ENCODE data around the gene WHRN. TPM values are rescaled to one million over a fixed set of nuclear protein-coding genes. Genes with fewer than 3 reads are reported as not detected.

The WHRN gene
- total RNA-seq, 2 experiments from 2014 or later: 9.6 to 9.9 TPM

DNA sequence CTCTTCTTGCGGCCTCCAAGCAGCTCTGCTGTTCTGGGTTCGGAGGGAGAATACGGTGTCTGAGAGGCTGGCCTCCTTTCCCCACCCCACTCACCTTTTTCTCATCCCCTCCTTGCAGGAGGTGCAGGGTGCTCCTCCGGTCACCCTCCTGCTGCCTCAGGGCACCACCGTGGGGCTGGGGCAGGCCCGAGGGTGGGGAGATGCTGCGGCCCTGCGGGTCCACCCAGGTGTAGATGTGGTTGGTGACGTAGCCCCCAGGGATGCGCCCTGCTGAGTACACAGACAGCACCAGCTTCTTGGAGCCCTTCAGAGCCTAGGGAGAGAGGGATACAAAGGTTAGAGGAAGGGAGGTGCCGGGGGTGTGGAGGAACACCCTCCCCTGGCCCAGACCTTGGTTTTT, 26.8 kb downstream of the WHRN start:
- CTCF ChIA-PET: no interaction called here
- POLR2A ChIA-PET: no interaction called here

DNA sequence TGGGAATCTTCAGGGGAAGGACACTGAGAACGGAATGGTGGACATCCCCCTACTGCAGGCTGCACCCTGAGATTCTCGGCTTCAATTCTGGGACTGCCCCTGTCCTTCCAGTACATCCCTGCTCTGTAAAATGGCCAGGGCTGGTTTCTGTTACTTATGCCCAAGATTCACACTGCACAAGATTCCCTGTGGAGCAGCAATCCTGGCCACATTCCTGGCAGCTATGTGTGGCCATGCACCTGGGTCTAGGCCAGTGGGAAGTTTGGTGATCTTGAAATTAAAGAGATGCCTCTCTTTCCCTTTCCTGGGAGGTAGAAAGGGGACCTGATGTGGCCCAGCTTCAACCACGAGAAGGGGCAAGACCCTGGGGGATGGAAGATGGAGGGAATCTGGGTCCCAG, 27.6 kb downstream of the WHRN start:
- ChIA-PET CTCF (no interaction called here), POLR2A (no interaction called here)

DNA sequence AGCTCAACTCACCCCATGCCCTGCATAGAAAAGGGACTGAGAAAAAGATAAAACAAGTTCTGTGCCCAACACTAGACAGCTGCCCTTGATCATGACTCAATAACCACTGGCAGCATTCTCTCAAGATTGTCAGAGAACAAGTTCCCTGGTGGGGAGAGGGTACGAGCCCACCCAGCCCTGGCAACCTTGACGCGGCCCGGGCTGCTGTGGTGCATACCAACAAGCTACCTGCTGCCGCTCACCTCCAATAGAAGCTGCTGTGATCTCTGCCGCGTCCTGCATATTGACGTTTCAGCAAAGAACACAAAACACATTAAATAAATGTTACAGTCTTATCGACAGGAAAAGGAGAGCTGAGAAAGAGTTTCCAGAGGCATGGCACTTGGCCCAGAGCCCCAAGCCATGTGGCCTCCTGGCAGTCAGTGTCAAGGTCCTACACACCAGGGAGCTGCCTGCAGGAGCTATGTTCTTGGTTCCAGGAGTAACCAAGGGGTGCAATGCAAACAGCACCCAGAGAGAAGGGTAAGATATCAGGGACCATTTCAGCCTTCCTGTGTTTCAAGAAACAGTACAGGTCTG, 28.3 kb downstream of the WHRN start:
- CTCF ChIA-PET: no interaction called here
- POLR2A ChIA-PET: no interaction called here

DNA sequence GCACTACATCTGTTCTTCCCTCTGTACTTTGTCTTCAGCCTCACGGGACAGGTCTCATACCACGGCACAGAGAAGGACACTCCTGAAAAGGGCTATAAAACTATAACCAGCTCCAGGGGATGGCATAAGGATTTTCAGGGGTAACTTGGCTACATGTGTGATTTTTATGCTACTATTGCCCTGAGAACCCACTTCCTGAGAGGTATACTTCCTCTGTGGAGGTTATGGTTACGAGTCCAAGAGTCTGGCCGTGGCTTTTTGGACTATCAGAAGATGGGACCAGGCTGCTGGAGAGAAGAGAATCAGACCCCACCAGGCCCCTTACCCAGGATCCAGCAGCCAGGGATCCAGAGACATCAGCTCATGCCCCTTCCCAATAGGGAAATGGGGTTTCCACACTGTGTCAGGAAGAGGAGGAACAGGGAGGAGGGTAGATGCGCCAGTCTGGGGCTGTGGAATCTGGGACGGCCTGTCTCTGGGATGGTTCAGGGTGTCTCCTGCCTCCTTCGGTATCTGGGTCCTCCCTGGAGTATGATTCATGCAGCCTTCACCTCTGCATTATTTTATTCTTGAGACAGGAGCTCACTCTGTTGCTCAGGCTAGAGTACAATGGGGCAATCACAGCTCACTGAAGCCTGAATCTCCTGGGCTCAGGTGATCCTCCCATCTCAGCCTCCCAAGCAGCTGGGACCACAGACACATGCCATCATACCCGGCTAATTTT, 29.7 kb downstream of the WHRN start:
- ChIA-PET CTCF (interaction anchor here (1.1 kb wide), 1 partner anchor 12 kb away, joined by 3 read pairs; no protein-coding TSS in a partner anchor), POLR2A (no interaction called here)

DNA sequence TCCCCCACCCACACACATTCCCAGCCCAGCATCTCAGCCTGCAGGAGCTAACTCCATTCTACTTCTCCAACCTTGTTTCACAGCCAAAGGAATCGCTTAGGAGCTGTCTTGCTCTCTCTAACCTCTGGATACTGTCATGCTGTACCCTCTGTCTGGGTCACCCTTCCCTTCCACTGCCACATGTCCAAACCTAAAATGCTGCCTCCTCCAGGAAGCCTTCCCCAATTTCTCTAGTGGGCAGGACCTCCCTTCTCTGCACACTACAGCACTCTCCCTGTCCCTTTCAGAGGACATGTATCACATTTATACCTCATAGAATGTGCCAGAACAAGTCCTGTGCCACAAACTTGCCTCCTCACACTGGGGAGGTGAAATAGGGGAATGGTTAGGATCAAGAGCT, 30.8 kb downstream of the WHRN start:
- POLR2A ChIA-PET: no interaction called here
- CTCF ChIA-PET: no interaction called here

DNA sequence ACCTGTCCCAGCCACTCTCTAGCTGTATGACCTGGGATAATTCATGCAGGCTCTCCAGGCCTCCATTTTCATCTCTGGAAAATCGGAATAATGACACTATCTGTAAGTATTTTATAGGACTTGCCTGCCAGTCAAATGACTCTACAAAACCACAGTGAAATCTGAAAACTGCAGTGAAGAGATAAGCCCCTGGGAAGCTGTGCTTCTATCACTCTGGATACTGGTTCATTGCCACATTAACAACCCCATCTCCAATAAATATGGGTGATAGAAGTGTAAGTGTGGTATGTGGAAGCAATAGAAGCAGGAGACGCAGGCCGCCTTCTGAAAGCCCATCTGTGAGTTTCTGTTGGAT, 31.8 kb downstream of the WHRN start:
- CTCF ChIA-PET: no interaction called here
- POLR2A ChIA-PET: no interaction called here

DNA sequence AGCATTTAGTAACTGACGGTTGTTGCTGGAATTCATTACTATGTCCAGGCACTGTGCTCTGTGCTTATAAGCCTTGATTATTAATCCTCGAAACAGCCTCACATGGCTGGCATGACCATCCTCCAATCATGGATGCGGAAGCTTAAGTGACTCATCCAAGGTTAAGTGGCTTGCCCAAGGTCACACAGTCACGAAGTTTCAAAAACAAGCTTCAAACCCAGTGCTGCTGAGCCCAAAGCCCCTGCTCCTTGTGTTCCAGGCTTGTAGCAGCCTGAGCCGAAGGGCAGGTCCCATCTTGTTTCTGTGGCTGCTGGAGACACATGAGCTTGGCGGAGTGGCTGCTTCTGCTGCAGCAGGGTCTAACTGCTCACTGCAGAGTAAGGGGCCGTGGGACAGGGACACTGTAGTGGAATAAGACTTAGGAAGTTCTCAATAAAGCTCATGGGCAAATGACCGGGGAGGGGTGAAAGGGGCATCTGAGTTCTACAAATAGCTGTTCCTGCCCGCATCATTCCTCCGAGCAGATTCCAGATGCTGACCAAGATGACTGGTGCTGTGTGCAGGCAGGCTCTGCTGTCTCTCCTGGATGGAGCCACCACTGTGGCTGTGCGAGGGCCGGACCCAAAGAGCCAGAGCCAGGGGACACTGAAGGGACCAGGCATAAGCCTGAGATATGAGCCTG, 32.4 kb downstream of the WHRN start:
- ChIA-PET CTCF (no interaction called here), POLR2A (no interaction called here)

DNA sequence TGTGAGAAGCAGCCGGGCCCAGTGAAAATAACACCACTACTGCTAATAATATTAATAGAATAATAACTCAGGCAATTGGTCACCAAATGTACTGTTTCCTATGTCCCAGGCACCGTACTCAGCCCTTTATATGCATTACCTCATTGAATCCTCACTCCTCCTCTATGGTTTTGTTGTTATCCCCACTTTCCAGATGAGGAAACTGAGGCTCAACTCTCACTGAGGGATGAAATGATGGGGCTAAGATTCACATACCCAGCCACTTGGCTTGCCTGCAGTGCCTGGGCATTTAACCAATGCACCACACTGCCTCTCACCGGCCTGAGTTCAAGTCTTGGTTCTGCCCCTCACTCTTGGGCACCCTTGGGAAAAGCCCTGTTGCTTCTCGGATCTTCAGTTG, 34.1 kb downstream of the WHRN start:
- ChIA-PET POLR2A (no interaction called here), CTCF (no interaction called here)

DNA sequence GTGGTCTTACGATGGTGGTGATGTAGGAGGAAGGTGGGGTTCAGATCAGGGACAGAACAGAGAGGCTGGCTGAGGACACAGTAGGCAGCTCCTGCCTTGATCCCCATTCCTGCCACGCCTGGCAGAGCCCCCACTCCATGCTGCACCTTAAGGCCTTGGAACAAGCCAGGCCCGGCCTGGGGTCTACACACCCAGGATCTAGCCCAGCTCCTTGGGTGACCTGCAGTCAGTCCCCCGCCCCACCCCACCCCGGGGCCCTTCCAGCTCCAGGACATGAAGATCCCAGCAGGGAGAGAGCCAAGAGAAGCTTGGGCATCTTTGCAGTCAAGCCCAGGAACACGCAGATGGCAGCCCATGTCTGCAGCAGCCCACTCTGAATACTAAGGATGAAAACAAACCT, 34.7 kb downstream of the WHRN start:
- CTCF ChIA-PET: no interaction called here
- POLR2A ChIA-PET: no interaction called here

DNA sequence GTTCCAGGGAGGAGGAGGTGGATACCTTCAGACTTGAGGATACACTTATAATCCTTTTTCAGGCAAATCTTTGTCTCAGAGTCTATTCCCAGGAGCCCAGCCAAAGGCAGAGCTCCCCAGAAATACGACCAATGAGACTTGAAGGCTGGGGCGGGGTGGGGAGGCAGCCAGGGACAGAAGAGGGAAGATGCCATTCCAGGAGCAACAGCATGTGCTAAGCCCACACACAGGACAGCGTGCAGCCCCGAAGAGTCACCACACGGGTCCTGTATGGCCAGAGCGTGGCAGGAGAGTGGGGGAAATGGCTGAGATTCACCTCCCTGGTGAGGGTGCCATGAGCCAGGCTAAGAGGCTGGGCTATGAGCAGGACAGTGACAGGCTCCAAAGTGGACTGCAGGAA, 35.2 kb downstream of the WHRN start:
- CTCF ChIA-PET: no interaction called here
- POLR2A ChIA-PET: no interaction called here

DNA sequence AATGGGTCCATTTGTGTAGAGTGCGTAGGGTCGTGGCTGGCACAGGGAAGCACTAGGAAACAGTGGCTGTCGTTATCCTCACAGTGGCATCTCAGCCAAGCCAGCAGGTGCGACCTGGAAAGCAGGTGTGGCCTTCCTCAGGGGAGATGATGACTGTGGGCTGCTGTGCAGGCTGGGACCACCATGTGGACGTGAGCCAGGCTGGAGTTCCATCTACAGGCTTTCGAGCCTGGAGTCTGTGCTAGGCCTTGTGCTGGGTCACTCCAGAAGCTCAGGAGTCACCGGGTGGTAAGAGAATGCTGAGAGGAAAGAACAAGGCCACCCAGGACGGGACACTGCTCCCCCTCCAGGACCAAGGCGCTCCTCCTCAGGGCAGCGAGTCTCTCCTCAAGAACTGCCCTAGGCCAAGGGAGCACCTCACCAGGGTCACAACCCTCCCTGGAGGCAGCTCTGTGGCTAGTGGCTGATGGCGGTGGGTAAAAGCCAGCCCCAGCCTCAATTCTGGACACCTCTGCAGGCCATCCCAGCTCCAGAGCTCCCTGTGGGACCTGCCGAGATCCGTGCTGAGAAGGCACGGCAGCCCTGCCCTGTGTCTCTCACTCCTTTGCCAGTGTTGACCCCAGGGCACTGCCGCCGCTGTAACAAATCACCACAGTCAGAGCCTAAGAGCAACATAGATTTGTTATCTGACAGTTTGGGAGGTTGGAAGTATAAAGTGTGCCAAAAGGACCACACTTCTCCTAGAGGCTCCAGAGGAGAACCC, 36.0 kb downstream of the WHRN start:
- ChIA-PET CTCF (no interaction called here), POLR2A (no interaction called here)

DNA sequence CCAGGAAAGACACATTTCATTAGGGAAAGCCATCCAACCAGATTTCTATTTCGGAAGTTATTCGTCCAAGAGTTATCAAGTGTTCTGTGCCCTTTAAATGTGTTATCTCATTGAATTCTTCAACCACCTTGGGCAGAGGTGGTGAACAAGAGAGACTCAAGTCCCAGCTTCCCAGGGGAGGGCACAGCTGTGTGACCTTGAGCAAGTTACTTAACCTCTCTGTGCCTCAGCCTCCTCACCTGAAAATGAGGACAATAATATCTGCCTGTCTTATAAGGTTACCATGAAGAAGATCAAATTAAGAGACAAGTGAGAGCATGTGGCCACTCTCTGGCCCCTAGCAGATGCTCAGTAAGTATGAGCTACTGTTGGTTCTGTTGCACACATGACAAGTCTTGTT, 37.4 kb downstream of the WHRN start:
- ChIA-PET POLR2A (no interaction called here), CTCF (no interaction called here)

DNA sequence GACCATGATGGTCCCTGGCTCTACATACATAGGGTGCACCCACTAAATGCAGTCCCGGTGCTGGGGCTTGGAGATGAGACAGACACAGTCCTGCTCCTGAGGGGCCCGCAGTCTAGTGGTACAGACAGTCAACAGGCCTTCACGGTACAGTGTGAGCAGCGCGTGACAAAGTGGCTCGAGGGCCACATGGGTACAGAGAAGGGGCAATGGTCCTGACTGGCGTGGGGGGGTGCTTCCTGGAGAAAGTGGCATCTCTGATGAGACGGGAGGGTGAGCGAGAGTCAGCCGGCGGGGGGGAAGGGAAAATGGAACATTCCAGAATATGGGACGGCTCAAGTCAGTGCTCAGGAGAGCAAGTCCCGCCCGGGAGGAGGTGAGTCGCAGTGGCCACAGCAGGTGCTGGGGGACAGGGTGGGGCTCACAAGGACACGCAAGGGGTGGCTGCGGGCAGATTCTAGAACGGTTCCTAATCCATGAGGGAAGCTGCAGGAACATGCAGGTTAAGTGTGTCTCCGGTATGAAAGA, 38.0 kb downstream of the WHRN start:
- POLR2A ChIA-PET: no interaction called here
- CTCF ChIA-PET: no interaction called here

DNA sequence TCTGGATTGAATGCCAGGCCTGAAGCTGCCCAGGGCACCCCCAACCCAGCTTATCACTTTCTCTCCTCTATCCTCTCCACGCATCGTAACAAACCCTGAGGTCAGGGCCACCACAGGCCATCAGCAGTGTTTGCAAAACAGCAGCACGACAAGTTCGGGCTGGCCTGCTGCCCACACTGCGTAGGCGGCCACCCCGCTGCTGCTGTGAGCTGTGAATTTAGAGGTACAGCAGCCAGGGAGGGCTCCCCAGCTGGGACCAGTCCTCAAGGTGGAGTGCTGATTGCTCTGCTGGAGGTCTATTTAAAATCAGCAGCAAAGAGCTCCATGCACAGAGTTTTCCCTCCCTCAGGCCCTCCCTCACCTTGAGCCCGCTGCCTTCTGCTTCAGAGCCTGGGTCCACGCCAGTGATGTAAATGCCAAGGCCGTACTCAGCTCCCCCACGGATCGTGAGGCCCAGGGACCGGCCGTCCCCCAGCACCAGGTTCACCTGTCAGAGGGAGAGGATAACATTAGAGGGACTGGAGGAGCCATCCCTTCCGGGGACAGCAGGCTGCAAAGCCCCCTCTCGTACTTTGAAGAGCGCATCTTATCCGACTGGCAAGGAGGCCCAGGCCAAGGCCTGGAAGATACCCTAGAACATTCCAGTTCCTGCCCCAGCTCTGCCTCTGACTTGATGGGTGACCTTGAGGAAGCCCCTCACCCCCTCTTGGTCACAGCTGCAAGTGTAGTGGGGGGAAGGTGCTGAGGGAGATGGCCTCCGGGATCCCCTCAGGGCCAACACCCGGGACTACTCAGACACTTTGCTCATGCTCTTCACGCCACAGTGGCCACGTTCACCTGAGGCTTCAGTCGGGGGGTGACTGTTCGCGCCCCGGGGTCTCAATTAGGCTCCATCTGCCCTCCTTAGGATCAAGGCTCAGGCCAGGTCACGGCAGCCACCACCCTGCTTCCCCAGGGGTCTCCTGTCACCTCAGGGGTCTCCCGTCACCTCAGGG, 39.1 kb downstream of the WHRN start:
- ChIA-PET CTCF (no interaction called here), POLR2A (no interaction called here)

DNA sequence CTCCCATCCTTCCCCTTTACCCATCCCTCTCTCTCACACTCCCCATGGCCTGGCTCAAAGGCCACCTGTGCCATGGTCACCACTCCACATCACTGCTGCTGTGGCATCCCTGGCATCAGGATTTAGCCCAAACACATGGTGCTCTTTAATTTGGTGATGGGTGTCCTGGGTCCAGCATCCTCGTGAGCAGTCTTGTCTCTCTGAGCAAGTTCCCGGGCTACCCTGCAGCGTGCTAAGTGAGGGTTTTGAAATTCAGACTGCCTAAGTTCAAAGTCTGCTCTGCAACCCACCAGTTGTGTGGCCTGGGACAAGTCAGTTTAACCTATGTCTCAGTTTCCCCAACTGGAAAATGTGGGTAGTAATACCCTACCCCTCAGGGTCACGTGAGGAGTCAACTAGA, 39.9 kb downstream of the WHRN start:
- ChIA-PET CTCF (no interaction called here), POLR2A (no interaction called here)

DNA sequence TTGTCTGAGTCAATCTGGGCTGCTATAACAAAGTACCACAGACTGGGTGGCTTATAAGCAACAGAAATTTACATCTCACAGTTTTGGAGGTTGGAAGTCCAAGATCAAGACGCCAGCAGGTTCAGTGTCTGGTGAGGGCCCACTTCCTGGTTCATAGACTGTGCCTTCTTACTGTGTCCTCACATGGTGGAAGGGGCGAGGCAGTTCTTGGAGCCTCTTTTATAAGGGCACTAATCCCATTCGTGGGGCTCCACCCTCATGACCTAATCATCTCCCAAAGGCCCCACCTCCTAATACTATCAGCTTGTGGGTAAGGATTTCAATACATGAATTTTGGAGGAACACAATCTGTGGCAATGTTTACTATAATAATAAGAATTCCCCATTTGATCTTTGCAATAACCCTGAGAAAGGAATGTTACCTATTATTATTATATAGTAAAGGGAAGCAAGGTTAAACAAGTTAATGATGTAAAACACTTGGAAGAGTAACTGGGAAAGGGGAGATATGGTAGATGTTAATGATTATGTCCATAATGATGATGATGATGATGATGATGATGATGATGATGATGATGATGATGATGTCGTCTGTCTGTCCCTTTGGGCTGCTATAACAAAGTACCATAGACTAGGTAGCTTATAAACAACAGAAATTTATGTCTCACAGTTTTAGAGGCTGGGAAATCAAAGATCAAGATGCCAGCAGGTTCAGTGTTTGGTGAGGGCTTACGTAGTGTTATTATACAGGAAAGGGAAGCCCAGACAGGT, 40.8 kb downstream of the WHRN start:
- ChIA-PET POLR2A (no interaction called here), CTCF (interaction anchor here (0.6 kb wide), 1 partner anchor 176 kb away, joined by 3 read pairs; no protein-coding TSS in a partner anchor)

DNA sequence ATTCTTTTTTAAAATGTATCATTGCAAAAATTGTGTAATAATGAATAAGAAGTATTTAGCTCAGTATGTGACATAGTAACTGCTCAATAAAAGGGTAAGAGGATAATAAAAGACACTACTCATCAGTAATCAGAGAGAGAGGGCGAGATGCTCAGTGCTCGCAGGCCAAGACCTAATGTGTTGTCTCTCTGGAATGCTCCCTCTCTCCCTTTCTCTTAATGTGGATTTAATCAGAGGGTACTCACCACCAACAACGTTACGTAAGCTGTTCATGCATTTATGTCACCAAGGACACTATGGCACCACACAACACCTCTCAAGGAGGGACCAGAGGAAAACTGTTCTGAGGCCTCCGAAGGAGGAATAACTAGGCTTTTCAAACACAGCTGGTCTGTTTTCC, 42.5 kb downstream of the WHRN start:
- ChIA-PET CTCF (interaction anchor here (1.4 kb wide), 1 partner anchor 308 kb away, joined by 3 read pairs; the partner anchor contains the start of gene COL27A1), POLR2A (no interaction called here)

DNA sequence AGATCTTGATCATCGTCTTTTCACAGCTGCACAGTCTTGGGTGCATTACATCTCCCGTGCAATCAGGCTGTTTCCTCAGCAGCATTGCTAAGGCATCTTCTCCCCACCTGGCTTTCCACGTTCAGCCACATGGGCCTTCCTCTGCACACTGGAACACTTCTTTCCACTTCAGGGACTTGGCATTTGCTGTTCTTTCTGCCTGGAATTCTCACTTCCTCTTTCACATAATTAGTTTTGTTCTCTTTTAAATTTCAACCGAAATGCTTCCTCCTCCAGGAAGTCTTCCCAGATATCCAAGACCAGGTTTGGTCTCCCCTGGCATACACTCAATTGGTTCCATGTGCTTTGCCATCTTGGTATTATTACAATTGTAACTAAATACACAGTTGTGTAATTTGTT, 43.8 kb downstream of the WHRN start:
- POLR2A ChIA-PET: no interaction called here
- CTCF ChIA-PET: interaction anchor here (0.9 kb wide), 1 partner anchor 70 kb away, joined by 3 read pairs; no protein-coding TSS in a partner anchor
